PC-9 (cell line): ENCODE measurements around the gene IFNG-AS1. TPM values are rescaled to one million over a fixed set of nuclear protein-coding genes. Genes with fewer than 3 reads are reported as not detected.

ENCODE experiments used
- BruUV-seq: library from RNA; stranded (reverse); fragments of 400-500 nt; replicated peaks from 2 replicates; lab custom pipeline; 2021; lab: Mats Ljungman, UMichigan
- CTCF ChIA-PET: fragments of 300-600 bp; sonication (Branson Sonifier 250); formaldehyde crosslinking; loops from one replicate; lab custom pipeline; 2022; ENCODE audit warnings: antibody characterized with exemption; lab: Charles Lee
- POLR2A ChIA-PET: fragments of 300-600 bp; sonication (Branson Sonifier 250); formaldehyde crosslinking; loops from one replicate; lab custom pipeline; 2022; ENCODE audit warnings: antibody characterized with exemption; ENCODE audit not compliant: unreplicated experiment; lab: Charles Lee
- DNase-seq, 2 experiments: peaks; one replicate each; pipeline versions ENCODE4 v3.0.0 to v3.0.0-alpha.2; 2015 to 2022; ENCODE audit warnings: mixed read lengths in 1 of 2
- H2AFZ ChIP-seq: fragments of 200-600 bp; sonication (generic); 2 replicates; pipeline ENCODE4 v1.8.1; 2017; ENCODE audit warnings: antibody characterized with exemption
- H3F3A ChIP-seq: fragments of 200-600 bp; sonication (generic); 2 replicates; pipeline ENCODE4 v1.8.1; 2017; ENCODE audit warnings: antibody characterized with exemption, mild to moderate bottlenecking, low read depth; ENCODE audit not compliant: insufficient read depth
- H3K27ac ChIP-seq: fragments of 200-600 bp; sonication (generic); 2 replicates; pipeline ENCODE4 v1.6.1; 2016; ENCODE audit warnings: mixed run types
- H3K27me3 ChIP-seq: fragments of 200-600 bp; sonication (generic); 2 replicates; pipeline ENCODE4 v1.6.1; 2016; ENCODE audit warnings: low read depth, mixed run types; ENCODE audit not compliant: insufficient read depth
- H3K36me3 ChIP-seq: fragments of 200-600 bp; sonication (generic); 2 replicates; pipeline ENCODE4 v1.6.1; 2016; ENCODE audit warnings: low read depth, mixed run types
- H3K4me1 ChIP-seq: fragments of 200-600 bp; sonication (generic); replicated peaks from 2 replicates; pipeline ENCODE4 v1.6.1; 2016; ENCODE audit warnings: mixed run types; ENCODE audit not compliant: insufficient read depth
- H3K4me2 ChIP-seq: fragments of 200-600 bp; sonication (generic); 2 replicates; pipeline ENCODE4 v1.6.1; 2017; ENCODE audit warnings: mixed run types
- H3K4me3 ChIP-seq: fragments of 200-600 bp; sonication (generic); 2 replicates; pipeline ENCODE4 v1.6.1; 2016; ENCODE audit warnings: mixed run types
- H3K79me2 ChIP-seq: fragments of 200-600 bp; sonication (generic); 2 replicates; pipeline ENCODE4 v1.6.1; 2017; ENCODE audit warnings: low read depth, mixed run types
- H3K9me2 ChIP-seq: fragments of 200-600 bp; sonication (generic); 2 replicates; pipeline ENCODE4 v1.8.1; 2017; ENCODE audit warnings: mild to moderate bottlenecking; ENCODE audit not compliant: insufficient read depth
- H3K9me3 ChIP-seq: fragments of 200-600 bp; sonication (generic); 2 replicates; pipeline ENCODE4 v1.8.1; 2016; ENCODE audit warnings: low read depth; ENCODE audit not compliant: insufficient read depth
- H4K20me1 ChIP-seq: fragments of 200-600 bp; sonication (generic); 2 replicates; pipeline ENCODE4 v1.8.1; 2017; ENCODE audit not compliant: insufficient read depth
- CTCF ChIP-seq: fragments of 200-600 bp; sonication (generic); conservative IDR thresholded peaks from 2 replicates; pipeline ENCODE4 v1.6.1; 2017; ENCODE audit warnings: mixed run types, antibody characterized with exemption, mild to moderate bottlenecking, moderate library complexity
- EZH2 ChIP-seq: fragments of 200-600 bp; sonication (generic); IDR thresholded peaks from 2 replicates; pipeline ENCODE4 v1.8.0; 2017; ENCODE audit warnings: antibody characterized with exemption, low read depth
- intact Hi-C: fragments of 100-400 bp; cut with micrococcal nuclease; formaldehyde crosslinking; loops from one replicate; pipeline ENCODE4 v1.10.0; 2022; ENCODE audit not compliant: unreplicated experiment
- total RNA-seq: library from RNA; stranded (reverse); gene quantifications from 2 replicates; pipeline ENCODE4 v1.2.3, GENCODE V29; 2021

The IFNG-AS1 gene
- total RNA-seq, 1 experiment from 2014 or later, result not detected

DNA sequence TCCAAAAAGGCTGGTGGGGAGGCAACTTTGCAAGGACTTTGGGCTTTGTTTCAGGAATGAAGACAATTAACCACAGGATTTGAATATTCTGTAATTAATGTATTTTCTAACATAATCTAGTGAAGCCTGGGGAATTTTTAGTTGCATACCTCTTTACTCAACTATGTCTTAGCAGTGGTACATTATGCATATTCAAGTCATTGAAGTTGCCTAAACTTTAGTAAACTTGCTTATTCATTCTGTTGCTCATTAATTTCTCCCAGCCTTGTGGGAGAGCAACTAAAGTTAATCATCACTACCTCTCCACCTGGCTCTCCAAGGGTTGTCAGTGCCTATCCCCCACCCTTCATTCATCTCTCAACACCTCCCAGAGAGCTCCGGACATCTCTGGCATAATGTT lies 54.2 kb downstream of the IFNG-AS1 start:
- no peak overlapping the region for H2AFZ ChIP-seq
- no peaks in the 10 kb centered on the region for H3K79me2 ChIP-seq
- ChIA-PET POLR2A (no interaction called here), CTCF (interaction anchor here (0.7 kb wide), 1 partner anchor 92 kb away, joined by 4 read pairs; no protein-coding TSS in a partner anchor)
- H3K4me2 ChIP-seq, result no peak overlapping the region
- intact Hi-C loops, result no loop called here
- no peaks in the 10 kb centered on the region for H3K36me3 ChIP-seq
- H3K4me1 ChIP-seq, result no peaks in the 10 kb centered on the region
- TF ChIP-seq EZH2, result no peak
- no peak for TF ChIP-seq CTCF
- H3F3A ChIP-seq, result no peaks in the 10 kb centered on the region
- BruUV-seq, result no TSS peak
- no peak overlapping the region for H3K27ac ChIP-seq
- H4K20me1 ChIP-seq, result no peaks in the 10 kb centered on the region
- H3K4me3 ChIP-seq, result no peak overlapping the region
- DNase-seq, result no peak
- no peaks in the 10 kb centered on the region for H3K9me2 ChIP-seq
- no peaks in the 10 kb centered on the region for H3K27me3 ChIP-seq
- no peaks in the 10 kb centered on the region for H3K9me3 ChIP-seq

DNA sequence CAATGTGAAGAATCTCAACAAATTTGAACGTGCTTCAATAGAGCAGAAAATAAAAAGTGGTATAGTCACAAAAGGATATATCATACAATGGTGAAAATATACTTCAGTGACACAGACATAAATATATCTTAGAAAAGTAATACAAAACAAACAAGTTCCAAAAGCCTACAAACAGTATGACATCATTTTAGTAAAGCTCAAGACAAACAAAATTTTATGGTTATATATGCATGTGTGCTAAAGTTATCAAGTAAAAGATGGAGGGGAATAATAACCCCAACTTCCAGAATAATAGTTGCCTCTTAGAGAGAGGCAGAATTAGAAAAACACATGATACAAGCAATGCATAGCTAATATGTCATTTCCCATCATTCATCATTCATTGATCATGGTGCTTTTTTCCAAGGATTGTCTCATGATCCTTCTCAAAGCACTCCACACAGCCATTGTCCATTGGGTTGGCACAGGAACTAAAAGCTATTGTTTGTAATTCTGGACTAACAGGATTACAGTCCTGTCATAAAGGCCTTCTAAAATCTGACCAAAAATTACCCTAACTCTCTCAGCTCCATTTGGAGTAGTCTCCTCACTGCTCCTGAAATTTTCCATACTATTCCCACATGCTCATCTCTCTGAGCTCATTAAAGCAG lies 59.5 kb downstream of the IFNG-AS1 start:
- H3K9me3 ChIP-seq, result no peaks in the 10 kb centered on the region
- TF ChIP-seq CTCF (no peak), EZH2 (no peak)
- no peaks in the 10 kb centered on the region for H3K9me2 ChIP-seq
- H3K27me3 ChIP-seq, result peaks cover 4% of the 10 kb centered on the region; the same call in 1 of the 2 replicates
- no peak overlapping the region for H2AFZ ChIP-seq
- H3K4me2 ChIP-seq, result no peak overlapping the region
- no peaks in the 10 kb centered on the region for H4K20me1 ChIP-seq
- intact Hi-C loops, result no loop called here
- no peaks in the 10 kb centered on the region for H3K36me3 ChIP-seq
- H3F3A ChIP-seq, result no peaks in the 10 kb centered on the region
- no peaks in the 10 kb centered on the region for H3K4me1 ChIP-seq
- no peak overlapping the region for H3K4me3 ChIP-seq
- no TSS peak for BruUV-seq
- H3K79me2 ChIP-seq, result no peaks in the 10 kb centered on the region
- no peak overlapping the region for H3K27ac ChIP-seq
- DNase-seq, result no peak
- ChIA-PET CTCF (interaction anchor here (0.6 kb wide), 1 partner anchor 1054 kb away, joined by 5 read pairs; no protein-coding TSS in a partner anchor), POLR2A (no interaction called here)

GRCh38 chr12:68056300-68056699 lies 67.1 kb downstream of the IFNG-AS1 start:
- no peak for TF ChIP-seq EZH2
- TF ChIP-seq CTCF, result no peak
- no peak for DNase-seq
- no peaks in the 10 kb centered on the region for H3K4me1 ChIP-seq
- H3K36me3 ChIP-seq, result no peaks in the 10 kb centered on the region
- POLR2A ChIA-PET, result no interaction called here
- H3K4me2 ChIP-seq, result no peak overlapping the region
- H3K79me2 ChIP-seq, result no peaks in the 10 kb centered on the region
- no peak overlapping the region for H3K4me3 ChIP-seq
- no peaks in the 10 kb centered on the region for H3F3A ChIP-seq
- H3K9me3 ChIP-seq, result no peaks in the 10 kb centered on the region
- intact Hi-C loops, result no loop called here
- H3K9me2 ChIP-seq, result no peaks in the 10 kb centered on the region
- no peak overlapping the region for H2AFZ ChIP-seq
- no peak overlapping the region for H3K27ac ChIP-seq
- peaks cover 4% of the 10 kb centered on the region; the same call in 1 of the 2 replicates for H3K27me3 ChIP-seq
- no peaks in the 10 kb centered on the region for H4K20me1 ChIP-seq
- CTCF ChIA-PET, result no interaction called here
- BruUV-seq, result no TSS peak
